SK-N-SH (cell line): Measurements from ENCODE around the gene FBF1.
"Not testable (repeated sequence)": the region's sequence is repeated elsewhere in the genome, so short reads cannot be mapped to it uniquely, and the experiment has no call there.

ENCODE experiments used
- CTCF ChIP-seq: fragments of 200-600 bp; sonication (generic); IDR thresholded peaks from 2 replicates; pipeline ENCODE4 v1.6.1; 2017; ENCODE audit warnings: antibody characterized with exemption, mild to moderate bottlenecking, moderate library complexity
- EZH2phosphoT487 ChIP-seq: fragments of 200-600 bp; sonication (generic); IDR thresholded peaks from 2 replicates; pipeline ENCODE4 v1.6.1; 2017; ENCODE audit warnings: low read depth, mixed run types, mild to moderate bottlenecking, antibody characterized with exemption, moderate library complexity, borderline replicate concordance
- MEF2A ChIP-seq: IDR thresholded peaks from 2 replicates; pipeline ENCODE4 v1.4.0; 2012; ENCODE audit warnings: low read depth, borderline replicate concordance
- PBX3 ChIP-seq: IDR thresholded peaks from 2 replicates; pipeline ENCODE4; 2012
- RAD21 ChIP-seq: IDR thresholded peaks from 2 replicates; pipeline ENCODE4 v1.6.1; 2012; ENCODE audit warnings: mild to moderate bottlenecking, low read length
- SMC3 ChIP-seq: IDR thresholded peaks from 2 replicates; pipeline ENCODE4 v1.6.1; 2012; ENCODE audit warnings: low read depth, low read length, improper control_type of control experiment
- TAF1 ChIP-seq: IDR thresholded peaks from 2 replicates; pipeline ENCODE4 v1.6.1; 2012; ENCODE audit warnings: low read depth, mild to moderate bottlenecking, low read length, moderate library complexity, borderline replicate concordance
- TF ChIP-seq, protein P1 (sequence below): fragments of 150-350 bp; IDR thresholded peaks from 2 replicates; pipeline ENCODE4 v1.6.1; 2016; ENCODE audit warnings: mild to moderate bottlenecking, low read depth, low read length

DNA sequence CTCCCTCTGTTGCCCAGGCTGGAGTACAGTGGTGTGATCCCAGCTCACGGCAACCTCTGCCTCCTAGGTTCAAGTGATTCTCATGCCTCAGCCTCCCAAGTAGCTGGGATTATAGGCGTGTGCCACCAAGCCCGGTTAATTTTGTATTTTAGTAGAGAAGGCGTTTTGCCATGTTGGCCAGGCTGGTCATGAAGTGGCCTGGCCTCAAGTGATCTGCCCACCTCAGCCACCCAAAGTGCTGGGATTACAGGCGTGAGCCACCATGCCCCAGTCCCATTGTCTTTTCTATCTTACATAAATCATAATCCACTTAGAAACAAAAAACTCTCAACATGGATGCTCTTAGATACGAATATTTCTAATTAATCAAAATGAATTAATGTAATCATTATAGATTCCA, 34.3 kb upstream of the FBF1 start:
- TF ChIP-seq, protein P1, sequence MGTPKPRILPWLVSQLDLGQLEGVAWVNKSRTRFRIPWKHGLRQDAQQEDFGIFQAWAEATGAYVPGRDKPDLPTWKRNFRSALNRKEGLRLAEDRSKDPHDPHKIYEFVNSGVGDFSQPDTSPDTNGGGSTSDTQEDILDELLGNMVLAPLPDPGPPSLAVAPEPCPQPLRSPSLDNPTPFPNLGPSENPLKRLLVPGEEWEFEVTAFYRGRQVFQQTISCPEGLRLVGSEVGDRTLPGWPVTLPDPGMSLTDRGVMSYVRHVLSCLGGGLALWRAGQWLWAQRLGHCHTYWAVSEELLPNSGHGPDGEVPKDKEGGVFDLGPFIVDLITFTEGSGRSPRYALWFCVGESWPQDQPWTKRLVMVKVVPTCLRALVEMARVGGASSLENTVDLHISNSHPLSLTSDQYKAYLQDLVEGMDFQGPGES, result not testable (repeated sequence)
- not testable (repeated sequence) for TF ChIP-seq TAF1, RAD21, CTCF, EZH2phosphoT487, PBX3, SMC3, MEF2A
